NCI-H345 (cell line): ENCODE measurements around the gene WNT6.

Experiments
- DNase-seq: peaks from one replicate; lab custom pipeline; 2025; lab: John Stamatoyannopoulos, UW

WNT6 gene

DNA sequence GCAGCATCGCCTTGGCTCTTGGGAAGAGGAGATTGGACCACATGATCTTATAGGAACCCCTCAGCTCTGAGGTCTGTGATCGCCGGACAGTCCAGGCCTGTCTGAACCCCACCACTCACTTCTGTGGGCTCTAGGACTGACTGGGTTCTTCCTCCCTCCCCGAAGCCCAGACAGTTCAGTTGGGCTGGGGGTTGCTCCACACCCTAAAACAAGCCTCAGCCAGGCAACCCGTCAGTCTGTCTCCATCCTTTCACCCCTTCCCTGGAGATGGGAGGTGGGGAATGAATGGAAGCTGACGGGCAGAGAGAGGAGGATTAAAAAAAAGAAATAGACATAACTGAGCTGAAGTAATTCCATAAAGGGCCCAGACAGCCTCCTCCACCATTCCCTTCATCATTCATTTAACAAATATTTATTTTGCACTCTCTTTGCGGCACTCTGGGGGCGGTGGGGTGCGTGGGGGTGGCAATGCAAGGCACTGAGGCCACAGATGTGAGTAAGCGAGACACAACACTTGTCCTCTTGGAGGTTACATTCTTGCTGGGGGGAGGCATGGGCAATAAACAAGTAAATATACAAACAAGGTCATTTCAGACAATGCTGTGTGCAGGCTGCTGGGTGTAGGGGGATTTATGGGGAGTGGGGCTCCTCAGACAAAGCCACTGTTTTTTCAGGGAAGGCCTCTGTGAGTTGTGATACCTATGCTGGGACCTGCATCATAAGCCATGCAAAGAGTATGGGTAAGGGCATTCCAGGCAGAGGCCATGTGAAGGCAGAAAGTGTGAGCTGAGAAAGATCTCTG, 33.9 kb downstream of the WNT6 start:
- DNase-seq, result no peak

DNA sequence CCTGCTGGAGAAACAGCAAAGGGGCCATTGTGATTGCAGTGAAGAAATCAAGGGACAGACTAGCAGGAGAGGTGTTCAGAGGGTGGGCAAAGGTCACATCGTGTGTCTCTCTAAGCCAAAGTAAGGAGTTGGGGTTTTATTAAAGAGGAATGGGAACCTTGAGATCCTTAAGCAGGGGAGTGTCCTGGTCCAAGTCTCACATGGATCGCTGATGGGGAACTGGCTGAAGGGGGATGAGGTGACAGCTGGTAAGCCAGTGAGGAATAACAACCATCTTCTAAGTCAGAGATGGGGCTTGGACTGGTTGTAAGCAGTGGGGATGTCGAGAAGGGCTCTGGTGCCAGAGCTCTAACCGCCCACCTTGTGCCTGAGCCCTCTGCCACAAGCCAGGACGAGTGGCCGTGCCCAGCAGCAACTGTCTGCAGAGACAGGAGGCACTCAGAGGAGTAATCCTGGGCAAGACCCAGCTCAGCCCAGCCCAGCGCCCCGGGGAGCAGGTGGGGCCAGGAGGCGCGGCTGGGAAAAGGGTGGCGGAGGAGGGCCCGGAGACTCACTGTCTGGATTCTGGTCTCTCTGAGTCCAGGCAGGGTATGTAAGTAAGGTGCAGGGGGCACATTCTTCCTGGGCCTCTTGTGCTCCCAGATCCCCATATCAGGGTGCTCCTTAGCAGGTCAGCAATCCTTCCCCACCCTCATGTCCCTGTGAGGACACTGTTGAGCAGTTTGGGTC, 34.7 kb downstream of the WNT6 start:
- DNase-seq, result no peak

DNA sequence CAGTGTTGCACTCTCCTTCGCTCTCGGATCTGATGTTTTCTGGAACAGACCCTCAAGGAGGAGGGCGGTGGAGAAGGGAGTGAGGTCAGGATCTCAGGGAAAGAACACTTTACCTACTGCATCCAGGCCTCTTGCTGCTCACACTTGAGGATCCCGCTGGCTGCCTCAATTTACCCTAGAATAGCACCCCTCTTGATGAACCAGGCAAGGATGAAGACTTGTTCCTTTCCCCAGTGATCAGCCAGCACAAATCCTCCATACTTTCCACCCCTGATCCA, 35.2 kb downstream of the WNT6 start:
- no peak for DNase-seq

DNA sequence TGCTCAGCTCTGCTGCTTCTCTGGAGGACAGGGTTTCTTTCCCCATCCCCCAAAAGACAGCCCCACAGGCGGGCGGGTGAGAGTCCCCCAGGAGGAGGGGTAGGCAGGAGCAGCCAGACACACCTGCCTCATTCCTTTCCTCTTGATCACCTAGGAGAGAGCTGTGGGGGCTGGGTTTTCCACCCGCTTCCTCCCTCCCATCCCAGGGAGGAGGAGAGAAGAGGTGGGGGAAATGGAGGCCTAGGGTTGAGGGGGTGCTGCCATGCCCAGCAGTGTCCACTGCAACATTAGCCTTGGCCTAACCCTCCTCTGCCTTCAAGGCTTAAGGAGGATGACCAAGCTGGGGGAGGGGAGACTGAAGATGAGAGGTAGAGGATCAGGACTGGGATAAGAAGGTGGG, 35.7 kb downstream of the WNT6 start:
- DNase-seq, result no peak

DNA sequence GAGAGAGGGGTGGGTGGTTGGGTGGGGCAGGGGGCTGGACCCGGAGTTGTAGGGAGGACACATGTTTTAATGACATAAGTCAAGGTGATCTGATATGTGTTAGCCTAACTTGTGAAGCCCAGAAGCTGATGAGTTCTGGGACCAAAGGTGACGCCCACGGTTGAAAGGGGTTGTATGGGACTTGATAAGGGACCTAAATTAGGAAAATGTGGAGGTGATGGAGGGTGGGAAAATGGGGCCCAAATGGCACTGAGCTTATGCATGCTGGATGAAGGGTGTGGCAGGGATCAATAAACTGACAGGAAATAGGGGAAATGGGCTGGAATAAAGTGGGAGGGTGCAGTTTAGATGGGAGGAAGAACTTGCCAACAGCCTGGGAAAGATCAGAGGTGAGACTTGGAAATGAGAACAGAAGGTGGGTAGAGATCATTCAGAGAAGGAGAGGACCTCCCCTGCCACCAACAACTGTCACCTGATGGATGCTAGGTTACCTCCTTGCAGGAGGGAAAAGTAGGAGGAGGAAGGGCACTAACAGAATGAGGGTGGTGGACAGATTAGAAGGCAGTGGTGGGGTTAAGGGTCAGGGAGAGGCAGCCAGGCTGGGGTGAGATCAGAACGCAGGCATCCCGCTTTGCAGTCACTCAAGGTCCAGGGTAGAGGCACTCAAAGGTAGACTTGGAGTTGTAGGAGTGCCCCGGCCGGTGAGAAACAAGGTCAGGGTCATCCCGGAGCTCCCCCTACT, 36.3 kb downstream of the WNT6 start:
- DNase-seq, result no peak

DNA sequence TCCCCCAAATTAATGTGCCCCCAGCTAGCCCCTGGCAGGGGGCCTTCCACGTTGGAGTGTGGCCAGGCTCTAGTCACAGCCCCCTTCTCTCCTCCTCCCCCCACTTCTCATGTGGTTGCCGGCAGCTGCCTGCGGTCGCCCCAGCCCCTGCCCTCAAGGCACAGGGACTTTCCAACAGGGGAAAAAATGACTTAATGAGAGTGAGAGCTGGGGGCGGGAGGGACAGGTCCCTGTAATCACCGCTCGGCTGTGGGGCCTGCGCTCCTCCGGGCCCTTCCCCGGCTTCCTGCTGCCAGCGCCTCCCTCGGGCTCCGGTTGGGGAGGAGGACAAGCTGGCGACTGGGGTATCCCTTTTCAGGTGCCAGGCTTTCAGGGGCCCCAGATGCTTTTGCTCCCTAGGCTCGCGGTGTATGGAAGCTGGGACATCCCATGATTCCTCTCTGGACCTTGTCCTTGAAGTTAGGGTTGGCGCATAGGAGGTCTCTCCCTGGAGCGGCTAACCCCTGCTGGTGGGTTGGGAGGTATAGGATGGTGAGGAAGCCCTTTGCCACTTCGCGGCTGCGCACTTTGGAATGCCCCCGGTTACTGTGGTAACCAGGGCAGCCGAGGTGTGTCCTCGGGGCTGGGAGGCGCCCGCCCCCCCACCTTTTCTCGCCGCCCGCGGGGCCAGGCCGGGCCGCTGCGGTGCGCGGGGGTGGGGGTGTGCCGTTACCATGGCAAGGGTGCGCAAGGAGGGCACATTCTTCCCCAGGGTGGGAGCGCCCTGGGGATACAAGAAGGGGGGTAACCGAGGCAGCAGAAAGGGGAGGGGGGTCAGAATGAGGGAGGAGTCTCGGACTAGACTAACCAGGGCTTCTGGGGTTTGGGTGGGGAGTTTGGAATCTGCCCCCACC, 37.1 kb downstream of the WNT6 start:
- peak; percentile 42 for DNase-seq

DNA sequence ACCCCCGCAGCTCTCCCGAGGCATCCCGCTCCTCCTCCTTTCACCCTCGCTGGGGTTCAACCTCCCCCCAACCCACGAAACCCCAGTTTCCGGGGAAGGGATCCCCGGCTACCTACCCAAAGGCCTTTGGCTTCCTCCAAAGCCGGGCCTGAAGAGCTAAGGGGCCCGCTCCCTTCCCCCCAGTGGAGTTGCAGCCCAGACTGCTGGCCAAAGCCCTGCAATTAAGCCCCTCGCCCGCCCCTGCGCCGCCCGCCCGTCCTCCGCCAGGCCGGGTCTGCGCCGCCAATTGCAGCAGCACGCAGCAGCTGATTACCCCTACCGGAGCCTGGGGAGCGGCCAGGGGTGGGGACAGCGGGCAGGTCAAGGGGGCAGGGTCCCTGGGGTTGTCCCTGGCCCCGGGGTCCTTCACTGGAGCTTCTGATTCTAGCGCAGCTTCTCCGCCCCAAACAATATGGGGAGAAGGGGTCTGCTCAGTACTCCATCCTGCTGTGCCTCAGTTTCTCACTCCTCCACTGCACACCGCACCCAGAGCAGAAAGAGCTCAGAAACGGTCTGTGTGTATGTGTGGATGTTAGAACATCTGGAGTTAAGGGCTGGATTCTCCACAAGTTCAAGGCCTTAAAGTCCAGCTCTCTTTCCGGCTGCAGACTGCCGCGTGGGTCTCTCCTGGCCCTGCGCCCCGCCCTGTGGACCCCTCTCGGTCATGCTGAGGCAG, 37.9 kb downstream of the WNT6 start:
- DNase-seq, result no peak

DNA sequence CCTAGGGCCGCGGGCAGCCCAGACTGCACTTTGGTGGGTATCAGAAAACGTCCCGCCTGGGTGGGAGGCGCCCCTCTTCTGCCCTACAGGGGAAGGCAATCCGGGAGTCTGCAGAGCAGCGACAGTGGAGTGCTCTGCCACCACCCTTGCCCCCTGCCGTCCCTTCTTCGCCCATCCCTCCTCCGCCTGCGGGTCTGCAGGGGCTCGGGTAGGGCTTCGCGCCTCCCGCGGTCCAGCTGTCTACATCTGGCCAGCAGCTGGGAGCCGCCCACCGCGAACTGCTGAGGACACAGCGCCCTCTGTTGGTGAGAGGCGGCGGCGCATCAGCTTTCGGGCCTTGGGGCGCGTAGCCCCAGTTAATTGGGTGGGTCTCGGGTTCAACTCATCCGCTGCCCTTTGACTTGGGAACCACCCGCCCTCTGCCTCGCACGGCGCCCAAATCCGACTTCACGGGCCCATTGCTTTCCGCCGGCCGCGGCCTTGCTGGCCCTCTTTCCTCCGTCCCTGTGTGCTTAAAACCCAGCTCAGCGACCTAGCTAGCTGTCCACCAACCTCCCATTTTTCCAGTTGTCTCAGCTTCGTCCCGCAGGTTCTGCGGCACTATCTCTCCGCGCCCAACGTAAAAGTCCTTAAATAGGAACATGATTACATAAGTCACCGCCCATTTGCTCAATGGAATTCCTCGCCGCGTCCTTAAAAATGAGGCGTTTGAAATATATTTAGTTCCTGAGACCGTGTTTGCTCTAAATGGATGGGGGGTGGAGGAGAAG, 38.7 kb downstream of the WNT6 start:
- DNase-seq, result peak; percentile 53

DNA sequence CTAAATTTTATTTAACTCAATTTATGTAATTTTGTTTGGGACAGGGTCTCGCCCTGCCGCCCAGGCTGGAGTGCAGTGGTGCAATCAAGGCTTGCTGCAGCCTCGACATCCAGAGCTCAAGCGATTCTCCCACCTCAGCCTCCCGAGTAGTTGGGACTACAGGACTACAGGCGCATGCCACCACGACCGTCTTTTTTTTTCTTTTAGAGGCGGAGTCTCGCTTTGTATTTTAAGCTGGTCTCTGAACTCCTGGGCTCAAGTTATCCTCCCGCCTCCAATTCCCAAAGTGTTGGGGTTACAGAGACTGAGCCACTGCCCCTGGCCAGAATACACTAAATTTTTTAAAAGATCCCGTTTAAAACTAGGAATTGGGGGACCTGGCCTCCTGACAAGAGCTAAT, 39.5 kb downstream of the WNT6 start:
- DNase-seq, result no peak

DNA sequence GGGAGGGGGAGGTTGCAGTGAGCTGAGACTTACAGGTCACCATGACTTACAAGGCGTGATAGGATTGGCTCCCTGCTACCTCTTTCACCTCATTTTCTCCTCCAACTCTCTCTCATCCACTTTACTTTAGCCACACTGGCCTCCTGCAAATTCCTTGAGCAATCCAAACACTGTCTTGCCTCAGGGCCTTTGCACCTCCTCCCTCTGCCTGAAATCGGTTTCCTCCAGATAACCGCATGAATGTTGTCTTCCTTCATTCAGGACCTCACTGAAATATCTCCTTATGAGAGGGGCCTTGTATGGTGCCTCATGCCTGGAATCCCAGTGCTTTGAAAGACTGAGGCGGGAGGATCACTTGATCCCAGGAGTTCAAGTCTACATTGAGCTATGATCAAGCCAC, 42.8 kb downstream of the WNT6 start:
- DNase-seq, result no peak

DNA sequence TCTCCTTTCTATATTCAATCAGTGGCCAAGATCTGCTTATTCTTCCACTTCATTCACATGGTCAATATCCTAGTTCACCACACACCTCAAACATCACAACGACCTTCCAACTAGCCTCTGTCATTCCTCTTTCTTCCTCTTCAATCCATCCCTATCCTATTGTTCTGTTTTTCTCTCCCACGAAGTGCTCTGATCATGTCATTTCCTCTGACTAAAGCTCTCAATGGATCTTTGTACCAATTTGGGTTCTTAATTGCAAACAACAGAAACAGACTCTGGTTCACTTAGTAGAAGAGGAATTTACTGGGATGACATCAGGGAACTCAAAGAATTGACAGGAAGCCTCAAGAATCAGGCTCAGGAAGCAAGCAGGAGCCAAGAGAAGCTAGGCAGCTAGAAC, 44.6 kb downstream of the WNT6 start:
- no peak for DNase-seq

DNA sequence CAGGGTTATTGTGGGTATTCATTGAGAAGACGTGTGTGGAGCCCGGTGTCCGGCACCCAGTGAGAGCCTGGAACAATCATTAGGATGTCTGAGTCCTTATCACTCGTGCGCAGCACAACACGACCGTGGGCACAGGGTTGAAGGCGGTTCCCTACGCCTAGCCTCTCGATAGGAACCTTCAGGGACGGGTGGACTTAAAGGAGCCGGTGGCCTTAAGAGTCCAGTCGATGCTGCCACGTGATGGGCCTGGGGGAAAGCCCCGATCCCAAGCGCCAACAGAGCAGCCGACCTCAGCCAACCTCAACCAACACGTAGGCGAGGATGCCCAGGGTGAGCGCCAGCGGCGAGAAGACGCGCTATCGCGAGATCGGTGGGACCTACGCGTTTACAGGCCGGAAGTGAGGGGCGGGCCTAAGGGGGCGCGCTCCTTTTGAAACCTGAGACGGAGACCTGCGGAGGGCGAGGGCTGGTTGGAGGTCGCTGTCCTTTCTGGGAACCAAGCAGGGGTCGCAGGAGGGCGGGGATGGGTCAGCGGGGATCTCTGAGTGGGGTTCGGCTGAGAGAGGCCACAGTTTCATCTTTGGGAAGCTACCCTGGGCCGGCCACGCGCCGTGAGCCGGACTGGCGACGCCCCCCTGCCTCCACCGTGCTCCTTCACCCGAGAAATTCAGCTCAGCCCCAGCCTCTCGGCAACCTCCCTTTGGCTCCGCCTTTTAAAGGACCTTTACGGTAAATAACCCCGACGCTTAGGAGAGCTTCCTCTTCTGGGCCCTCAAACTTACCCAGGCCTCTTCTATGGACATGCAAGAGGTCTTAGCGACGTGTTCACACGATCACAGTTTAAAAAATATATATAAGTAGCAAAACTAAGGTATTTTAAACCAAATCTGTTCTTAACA, 49.4 kb downstream of the WNT6 start:
- peak; percentile 95 for DNase-seq

DNA sequence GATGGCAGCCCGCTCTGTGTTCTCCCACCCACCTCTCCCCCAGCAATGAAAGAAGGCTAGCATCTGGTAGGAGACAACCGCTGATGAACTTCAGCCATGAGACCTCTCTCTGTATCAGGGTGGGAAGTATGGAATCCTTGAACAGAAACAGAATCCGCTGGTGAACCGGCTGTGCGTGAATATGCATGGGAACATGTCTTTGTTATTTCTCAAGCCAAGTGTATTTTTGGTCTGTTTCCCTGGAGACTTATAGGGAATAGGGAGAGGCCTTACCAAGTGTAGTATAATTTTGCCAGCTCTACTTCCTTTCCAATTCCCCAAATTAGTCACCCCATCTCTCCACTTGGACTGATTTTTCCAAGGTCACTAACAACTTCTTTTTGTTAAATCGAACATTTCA, 51.1 kb downstream of the WNT6 start:
- no peak for DNase-seq

DNA sequence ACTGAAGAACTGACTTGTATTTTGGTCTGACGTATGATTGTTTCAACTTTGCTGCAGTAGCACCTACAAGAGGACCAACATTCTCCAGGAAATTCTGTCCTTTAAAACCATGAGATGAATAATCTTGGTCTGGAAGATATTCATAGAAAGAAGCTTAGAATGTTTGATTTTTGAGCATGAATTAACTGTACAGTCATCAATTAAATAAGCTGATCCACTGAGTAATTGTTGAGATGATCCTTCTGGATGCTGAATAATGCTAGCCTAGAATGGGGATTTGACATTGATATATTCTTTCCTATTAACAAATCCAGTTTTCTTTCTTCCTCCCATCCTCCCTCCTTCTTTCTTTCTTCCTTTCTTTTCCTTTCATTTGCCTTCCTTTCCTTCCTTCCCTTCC, 60.9 kb downstream of the WNT6 start:
- DNase-seq, result no peak
